Endothelial cell of umbilical vein (primary cell): ENCODE results near the gene ABLIM2. TPM values are rescaled to one million over a fixed set of nuclear protein-coding genes. Genes with fewer than 3 reads are reported as not detected.

ENCODE experiments used
- BruUV-seq: library from RNA; stranded (reverse); fragments of 400-500 nt; replicated peaks from 2 replicates; lab custom pipeline; 2021; lab: Mats Ljungman, UMichigan
- CTCF ChIA-PET: fragments of 300-600, 350-600 bp; sonication (Branson Sonifier 250); formaldehyde crosslinking; loops from one replicate; lab custom pipeline; 2021; ENCODE audit warnings: antibody characterized with exemption, inconsistent platforms; lab: Charles Lee
- POLR2A ChIA-PET: fragments of 300-600, 350-600 bp; sonication (Branson Sonifier 250); formaldehyde crosslinking; loops from one replicate; lab custom pipeline; 2021; ENCODE audit warnings: antibody characterized with exemption, inconsistent platforms; lab: Charles Lee
- DNase-seq: peaks from one replicate; pipeline ENCODE4 v3.0.0-alpha.2; 2011; ENCODE audit warnings: low read depth, low spot score
- FAIRE-seq: peaks from 2 replicates; lab custom pipeline; 2011; peaks lifted over from hg19 to GRCh38; lab: Jason Lieb, UNC
- H2AFZ ChIP-seq: 2 replicates; pipeline ENCODE4 v1.6.0; 2012; ENCODE audit warnings: low read depth, low read length, control low read depth, inconsistent platforms
- H3K27ac ChIP-seq: 2 replicates; pipeline ENCODE4 v1.5.1; 2011; ENCODE audit warnings: low read depth, mild to moderate bottlenecking, control low read depth, low read length, moderate library complexity; ENCODE audit not compliant: insufficient read depth
- H3K27me3 ChIP-seq, 2 experiments: 2 replicates each; pipeline versions ENCODE4 v1.6.0 to v1.6.1; 2011; ENCODE audit warnings: low read length in 2 of 2, mixed read lengths in 1 of 2; ENCODE audit not compliant: control insufficient read depth in 2 of 2, insufficient read depth in 2 of 2
- H3K36me3 ChIP-seq, 2 experiments: 2 replicates in 1 of 2; 3 replicates in 1 of 2; pipeline ENCODE4 v1.5.1; 2011; ENCODE audit warnings: low read length in 2 of 2, mild to moderate bottlenecking in 1 of 2, moderate library complexity in 1 of 2; ENCODE audit not compliant: control insufficient read depth in 2 of 2, insufficient read depth in 2 of 2; ENCODE audit errors: extremely low read depth in 1 of 2
- H3K4me1 ChIP-seq: 3 replicates; pipeline ENCODE4 v1.5.1; 2011; ENCODE audit warnings: mild to moderate bottlenecking, low read length; ENCODE audit not compliant: control insufficient read depth, insufficient read depth; ENCODE audit errors: extremely low read depth
- H3K4me2 ChIP-seq: 2 replicates; pipeline ENCODE4 v1.6.1; 2011; ENCODE audit warnings: low read length, control low read depth, mixed read lengths; ENCODE audit not compliant: insufficient read depth
- H3K4me3 ChIP-seq, 3 experiments: fragments of 200-600 bp in 1 of 3; sonication (generic), shearing (Covaris generic) in 1 of 3; replicated peaks in 1 of 3; 2 replicates each; pipeline ENCODE4 v1.5.1; 2011 to 2016; ENCODE audit warnings: control low read depth in 3 of 3, low read length in 3 of 3, mild to moderate bottlenecking in 2 of 3, inconsistent platforms in 1 of 3, low read depth in 1 of 3, moderate library complexity in 1 of 3; ENCODE audit not compliant: insufficient read depth in 1 of 3
- H3K79me2 ChIP-seq: 2 replicates; pipeline ENCODE4 v1.6.0; 2012; ENCODE audit warnings: low read length, inconsistent platforms; ENCODE audit not compliant: control insufficient read depth, insufficient read depth
- H3K9ac ChIP-seq: replicated peaks from 2 replicates; pipeline ENCODE3; 2011; ENCODE audit warnings: low read length, control low read depth; ENCODE audit not compliant: insufficient read depth; ENCODE audit errors: extremely low read depth
- H3K9me1 ChIP-seq: replicated peaks from 3 replicates; pipeline ENCODE4 v1.6.0; 2011; ENCODE audit warnings: mild to moderate bottlenecking, low read length; ENCODE audit not compliant: control insufficient read depth, insufficient read depth; ENCODE audit errors: extremely low read depth
- H3K9me3 ChIP-seq: replicated peaks from 2 replicates; pipeline ENCODE4 v1.5.1; 2012; ENCODE audit warnings: low read length, inconsistent platforms; ENCODE audit not compliant: control insufficient read depth, insufficient read depth
- H4K20me1 ChIP-seq: replicated peaks from 2 replicates; pipeline ENCODE3; 2011; ENCODE audit warnings: mild to moderate bottlenecking, low read length; ENCODE audit not compliant: control insufficient read depth, insufficient read depth; ENCODE audit errors: extremely low read depth
- EZH2 ChIP-seq: IDR thresholded peaks from 2 replicates; pipeline ENCODE4 v1.6.1; 2012; ENCODE audit warnings: borderline replicate concordance, low read depth, mild to moderate bottlenecking, moderate library complexity, low read length, inconsistent platforms; ENCODE audit not compliant: severe bottlenecking
- FOS ChIP-seq: IDR thresholded peaks from 2 replicates; pipeline ENCODE4 v1.6.1; 2011; ENCODE audit warnings: mild to moderate bottlenecking, low read length, moderate library complexity, borderline replicate concordance; ENCODE audit not compliant: insufficient read depth
- GATA2 ChIP-seq: IDR thresholded peaks from 2 replicates; pipeline ENCODE4 v1.7.0; 2011; ENCODE audit warnings: low read depth, mild to moderate bottlenecking, moderate library complexity, mixed read lengths, low read length; ENCODE audit not compliant: insufficient read length, insufficient read depth
- JUN ChIP-seq: IDR thresholded peaks from 2 replicates; pipeline ENCODE4 v1.6.1; 2011; ENCODE audit warnings: borderline replicate concordance, low read depth; ENCODE audit not compliant: insufficient read length, insufficient read depth
- MYC ChIP-seq: IDR thresholded peaks from one replicate; pipeline ENCODE4 v1.6.1; 2011; ENCODE audit warnings: mild to moderate bottlenecking, low read depth, low read length
- POLR2A ChIP-seq: IDR thresholded peaks from 2 replicates; pipeline ENCODE4 v1.6.1; 2012; ENCODE audit warnings: low read depth, mild to moderate bottlenecking, control low read depth, low read length
- POLR2AphosphoS5 ChIP-seq: IDR thresholded peaks from 2 replicates; pipeline ENCODE4 v1.6.1; 2012; ENCODE audit warnings: low read depth, mild to moderate bottlenecking, control low read depth, low read length, moderate library complexity; ENCODE audit not compliant: insufficient read depth
- dilution Hi-C: fragments of 300-500 bp; cut with MboI; formaldehyde crosslinking; loops from one replicate; pipeline ENCODE4 v1.15.0; 2019; ENCODE audit warnings: low sequenced_read_pairs; ENCODE audit not compliant: extremely low pct_ligation_motif_present
- intact Hi-C: fragments of 100-400 bp; cut with micrococcal nuclease; formaldehyde crosslinking; loops from one replicate; pipeline ENCODE4 v1.10.0; 2022
- polyA plus RNA-seq, 4 experiments: library from polyadenylated mRNA; depleted of rRNA in 3 of 4; stranded (reverse) in 3 of 4; unstranded in 1 of 4; fragments of >200 nt; gene quantifications; 2 replicates each; pipeline versions ENCODE4 v1.2.1 to v1.2.3, GENCODE V29; 2011 to 2012; ENCODE audit warnings: missing spikeins in 1 of 4
- total RNA-seq: library from RNA; stranded (reverse); gene quantifications from 2 replicates; pipeline ENCODE4 v1.2.3, GENCODE V29; 2021
- TF ChIP-seq, protein P1 (sequence below), 2 donors: IDR thresholded peaks; 1 replicate in 1 of 2; 2 replicates in 1 of 2; pipeline ENCODE4 v1.5.1; 2011; ENCODE audit warnings: low read length in 2 of 2, mild to moderate bottlenecking in 2 of 2, moderate library complexity in 2 of 2, control low read depth in 1 of 2, inconsistent platforms in 1 of 2, low read depth in 1 of 2; ENCODE audit not compliant: insufficient read depth in 1 of 2; ENCODE audit errors: extremely low read depth in 1 of 2

ABLIM2 gene
- total and polyA plus RNA-seq, 2 donors (not counting 3 experiments of a cell fraction or from before 2014, with no cell fraction given), result 0.28 to 0.66 TPM

GRCh38 chr4:8131826-8132225 is 26.8 kb downstream of the ABLIM2 start:
- no peaks in the 10 kb centered on the region for H3K27me3 ChIP-seq
- ChIA-PET POLR2A (no interaction called here), CTCF (no interaction called here)
- H3K9me1 ChIP-seq, result no peaks in the 10 kb centered on the region
- H3K36me3 ChIP-seq, result no peaks in the 10 kb centered on the region
- intact Hi-C loops, result no loop called here
- no peak overlapping the region for H3K9ac ChIP-seq
- H3K4me1 ChIP-seq, result no peaks in the 10 kb centered on the region
- FAIRE-seq, result no peak
- H3K27ac ChIP-seq, result no peak overlapping the region
- TF ChIP-seq MYC, result no peak
- no peak for TF ChIP-seq POLR2A
- TF ChIP-seq FOS, result no peak
- TF ChIP-seq POLR2AphosphoS5, result no peak
- no peak for TF ChIP-seq GATA2
- TF ChIP-seq EZH2, result no peak
- TF ChIP-seq, protein P1, sequence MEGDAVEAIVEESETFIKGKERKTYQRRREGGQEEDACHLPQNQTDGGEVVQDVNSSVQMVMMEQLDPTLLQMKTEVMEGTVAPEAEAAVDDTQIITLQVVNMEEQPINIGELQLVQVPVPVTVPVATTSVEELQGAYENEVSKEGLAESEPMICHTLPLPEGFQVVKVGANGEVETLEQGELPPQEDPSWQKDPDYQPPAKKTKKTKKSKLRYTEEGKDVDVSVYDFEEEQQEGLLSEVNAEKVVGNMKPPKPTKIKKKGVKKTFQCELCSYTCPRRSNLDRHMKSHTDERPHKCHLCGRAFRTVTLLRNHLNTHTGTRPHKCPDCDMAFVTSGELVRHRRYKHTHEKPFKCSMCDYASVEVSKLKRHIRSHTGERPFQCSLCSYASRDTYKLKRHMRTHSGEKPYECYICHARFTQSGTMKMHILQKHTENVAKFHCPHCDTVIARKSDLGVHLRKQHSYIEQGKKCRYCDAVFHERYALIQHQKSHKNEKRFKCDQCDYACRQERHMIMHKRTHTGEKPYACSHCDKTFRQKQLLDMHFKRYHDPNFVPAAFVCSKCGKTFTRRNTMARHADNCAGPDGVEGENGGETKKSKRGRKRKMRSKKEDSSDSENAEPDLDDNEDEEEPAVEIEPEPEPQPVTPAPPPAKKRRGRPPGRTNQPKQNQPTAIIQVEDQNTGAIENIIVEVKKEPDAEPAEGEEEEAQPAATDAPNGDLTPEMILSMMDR (IDR thresholded peaks at IDR 0.05; ENCODE audit: extremely low read depth in 1 of 2, insufficient read depth in 1 of 2, low read depth in 1 of 2, low read length in 2 of 2), result no peak
- TF ChIP-seq JUN, result no peak
- BruUV-seq, result no TSS peak
- no peaks in the 10 kb centered on the region for H4K20me1 ChIP-seq
- no peaks in the 10 kb centered on the region for H3K9me3 ChIP-seq
- dilution Hi-C loops, result no loop called here
- H3K79me2 ChIP-seq, result no peaks in the 10 kb centered on the region
- H3K4me2 ChIP-seq, result no peak overlapping the region
- no peak overlapping the region for H2AFZ ChIP-seq
- H3K4me3 ChIP-seq, result no peak overlapping the region
- no peak for DNase-seq
